GM19099 (cell line): ENCODE measurements around the gene ZBTB7B.

ENCODE experiments used
- POLR2A ChIP-seq: IDR thresholded peaks from 3 replicates; pipeline ENCODE4 v1.6.1; 2011; ENCODE audit warnings: low read depth; ENCODE audit not compliant: insufficient read length; ENCODE audit errors: extremely low read depth

The ZBTB7B gene

GRCh38 chr1:154962795-154963330, 39.7 kb upstream of the ZBTB7B start:
- no peak for TF ChIP-seq POLR2A

GRCh38 chr1:154963643-154964042, 39.0 kb upstream of the ZBTB7B start:
- no peak for TF ChIP-seq POLR2A

GRCh38 chr1:154964359-154964758, 38.2 kb upstream of the ZBTB7B start:
- no peak for TF ChIP-seq POLR2A

GRCh38 chr1:154966111-154966510, 36.5 kb upstream of the ZBTB7B start:
- no peak for TF ChIP-seq POLR2A

GRCh38 chr1:154967331-154967950, 35.2 kb upstream of the ZBTB7B start:
- TF ChIP-seq POLR2A = no peak

GRCh38 chr1:154968731-154969130, 33.9 kb upstream of the ZBTB7B start:
- no peak for TF ChIP-seq POLR2A

- no peak for TF ChIP-seq POLR2A
Measured at GRCh38 chr1:154969246-154969645, 33.4 kb upstream of the ZBTB7B start.

- TF ChIP-seq POLR2A = no peak
Measured at GRCh38 chr1:154969860-154970452, 32.6 kb upstream of the ZBTB7B start.

GRCh38 chr1:154970631-154971340, 31.8 kb upstream of the ZBTB7B start, which contains the start of gene SHC1:
SHC1 (minus strand) TSS chr1:154970747; CDS start chr1:154970526, 221 bp downstream.
- peak; percentile 45 for TF ChIP-seq POLR2A

GRCh38 chr1:154971341-154971998, 31.1 kb upstream of the ZBTB7B start:
- TF ChIP-seq POLR2A = no peak

GRCh38 chr1:154972213-154972516, 30.4 kb upstream of the ZBTB7B start:
- TF ChIP-seq POLR2A = no peak

- TF ChIP-seq POLR2A = no peak
Measured at GRCh38 chr1:154972517-154973343, 29.9 kb upstream of the ZBTB7B start.

GRCh38 chr1:154973344-154974101, 29.1 kb upstream of the ZBTB7B start:
- TF ChIP-seq POLR2A = peak; percentile 58
